GM18907 (cell line): Measurements from ENCODE around the gene UPK2.
"Not testable (repeated sequence)": the region's sequence is repeated elsewhere in the genome, so short reads cannot be mapped to it uniquely, and the experiment has no call there.

Source experiments
- ATAC-seq: cut with Tn5 transposase; IDR thresholded peaks from one replicate; pipeline ENCODE4 v1.9.1; 2021; ENCODE audit warnings: mild to moderate bottlenecking, moderate library complexity; ENCODE audit not compliant: unreplicated experiment

UPK2 gene

GRCh38 chr11:118984825-118985224 is 28.7 kb downstream of the UPK2 start:
- no peak for ATAC-seq

DNA sequence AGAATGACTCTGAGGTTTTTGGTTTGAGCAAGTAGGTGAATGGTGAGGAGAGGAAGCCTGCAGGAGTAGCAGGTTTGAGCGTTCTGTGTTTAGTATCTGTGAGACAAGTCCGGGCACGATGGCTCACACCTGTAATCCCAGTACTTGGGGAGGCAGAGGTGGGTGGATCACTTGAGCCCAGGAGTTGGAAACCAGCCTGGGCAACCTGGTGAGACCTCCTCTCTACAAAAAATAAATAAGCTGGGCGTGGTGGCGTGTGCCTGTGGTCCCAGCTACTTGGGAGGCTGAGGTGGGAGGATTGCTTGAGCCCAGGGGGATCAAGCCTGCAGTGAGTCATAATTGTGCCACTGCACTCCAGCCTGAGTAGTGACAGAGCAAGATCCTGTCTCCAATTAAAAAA is 32.2 kb downstream of the UPK2 start:
- ATAC-seq: no peak

- not testable (repeated sequence) for ATAC-seq
Measured at GRCh38 chr11:118991486-118992038, 35.5 kb downstream of the UPK2 start.

DNA sequence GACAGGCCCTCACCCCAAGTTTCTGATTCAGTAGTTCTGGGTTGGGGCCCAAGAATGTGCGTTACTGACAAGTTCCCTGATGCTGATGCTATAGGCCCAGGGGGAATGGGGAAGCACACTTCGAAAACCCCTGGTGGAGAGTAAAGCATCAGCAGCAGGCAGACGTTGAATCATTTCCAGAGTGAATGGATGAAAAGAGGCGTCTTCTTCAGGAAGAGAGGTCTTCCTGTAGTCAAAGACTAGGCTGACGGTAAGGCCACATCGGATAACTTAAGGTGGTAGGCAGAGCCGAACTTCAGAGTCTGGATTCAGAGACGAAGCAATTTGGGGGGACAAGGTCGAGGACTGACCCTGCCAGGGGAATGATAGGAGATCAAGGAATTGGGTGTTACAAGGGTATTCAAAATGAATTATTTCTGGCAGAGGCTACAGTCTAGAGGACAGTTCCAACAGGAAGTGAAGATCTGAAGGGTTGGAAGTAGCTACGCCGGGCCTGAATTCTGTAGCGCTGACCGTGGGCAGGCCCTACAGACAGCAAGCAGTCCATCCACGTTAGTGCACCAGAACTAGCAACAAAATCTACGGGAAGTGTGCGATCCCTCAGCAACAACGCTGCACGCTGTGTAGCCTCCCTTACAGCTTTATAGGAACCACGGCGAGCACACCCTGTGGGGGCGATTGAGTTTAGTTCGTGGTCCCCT is 41.0 kb downstream of the UPK2 start:
- peak; percentile 25 for ATAC-seq

GRCh38 chr11:118997627-118998387 is 41.7 kb downstream of the UPK2 start, which contains the start of gene CENATAC:
Gene CENATAC (plus strand): TSS chr11:118998138. CDS start chr11:118998198, 60 bp downstream.
- ATAC-seq: peak; percentile 89

- ATAC-seq: no peak
Measured at GRCh38 chr11:118998388-118998717, 42.3 kb downstream of the UPK2 start.

- ATAC-seq: no peak
Measured at GRCh38 chr11:118998822-118999221, 42.7 kb downstream of the UPK2 start.

- no peak for ATAC-seq
Measured at GRCh38 chr11:119000906-119001305, 44.8 kb downstream of the UPK2 start.

- ATAC-seq: no peak
Measured at GRCh38 chr11:119006656-119007055, 50.6 kb downstream of the UPK2 start.
